NCI-H774 (cell line): Measurements from ENCODE around the gene METTL9.
A peak's percentile ranks its signal among the peaks of the same experiment; 100 is the strongest.
"Not testable (repeated sequence)": the region's sequence is repeated elsewhere in the genome, so short reads cannot be mapped to it uniquely, and the experiment has no call there.

ENCODE experiments used
- DNase-seq: peaks from one replicate; lab custom pipeline; 2025; lab: John Stamatoyannopoulos, UW

Gene METTL9

DNA sequence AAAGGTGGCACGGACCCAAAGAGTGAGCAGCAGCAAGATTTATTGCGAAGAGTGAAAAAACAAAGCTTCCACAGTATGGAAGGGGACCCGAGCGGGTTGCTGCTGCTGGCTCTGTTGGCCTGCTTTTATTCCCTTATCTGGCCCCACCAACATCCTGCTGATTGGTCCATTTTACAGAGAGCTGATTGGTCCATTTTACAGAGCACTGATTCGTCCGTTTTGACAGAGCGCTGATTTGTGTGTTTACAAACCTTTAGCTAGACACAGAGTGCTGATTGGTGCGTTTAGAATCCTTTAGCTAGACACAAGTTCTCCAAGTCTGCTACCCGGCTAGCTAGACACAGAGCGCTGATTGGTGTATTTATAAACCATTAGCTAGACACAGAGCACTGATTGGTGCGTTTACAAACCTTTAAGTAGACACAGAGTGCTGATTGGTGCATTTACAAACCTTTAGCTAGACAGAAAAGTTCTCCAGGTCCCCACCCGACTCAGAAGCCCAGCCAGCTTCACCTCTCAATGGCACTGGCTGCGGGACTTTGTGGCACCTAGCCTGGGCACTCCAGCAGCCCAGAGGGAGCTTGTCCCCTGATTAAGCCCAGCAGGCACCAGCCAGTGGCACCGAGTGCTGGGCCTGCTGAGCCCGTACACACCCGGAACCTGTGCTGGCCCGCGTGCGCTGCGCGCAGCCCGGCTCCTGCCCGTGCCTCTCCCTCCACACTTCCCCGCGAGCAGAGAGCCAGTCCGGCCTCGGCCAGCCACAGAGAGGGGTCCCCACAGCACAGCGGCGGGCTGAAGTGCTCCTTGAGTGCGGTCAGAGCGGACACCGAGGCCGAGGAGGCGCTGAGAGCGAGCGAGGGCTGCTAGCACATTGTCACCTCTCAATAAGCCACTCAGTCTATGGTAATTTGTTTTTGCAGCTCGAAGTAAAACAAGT, 37.9 kb downstream of the METTL9 start:
- no peak for DNase-seq

DNA sequence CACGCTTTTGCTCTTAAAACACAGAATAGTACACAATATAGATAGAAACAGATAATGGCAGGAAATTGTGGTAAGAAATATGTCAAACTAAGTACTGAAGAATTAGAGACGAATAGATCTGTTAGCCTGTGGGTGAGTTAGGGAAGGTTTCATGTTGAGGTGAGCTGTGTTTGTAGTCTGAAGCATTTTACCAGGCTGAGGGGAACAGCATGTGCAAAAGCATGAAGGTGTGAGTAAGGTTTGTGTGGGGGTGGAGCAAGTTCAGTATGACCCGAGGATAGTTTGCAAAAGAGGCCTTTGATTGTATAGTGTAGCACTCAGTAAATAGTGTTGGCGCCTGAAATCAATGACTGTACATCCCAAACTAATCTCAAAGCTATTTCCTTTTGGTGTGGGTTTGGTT, 39.2 kb downstream of the METTL9 start:
- no peak for DNase-seq

DNA sequence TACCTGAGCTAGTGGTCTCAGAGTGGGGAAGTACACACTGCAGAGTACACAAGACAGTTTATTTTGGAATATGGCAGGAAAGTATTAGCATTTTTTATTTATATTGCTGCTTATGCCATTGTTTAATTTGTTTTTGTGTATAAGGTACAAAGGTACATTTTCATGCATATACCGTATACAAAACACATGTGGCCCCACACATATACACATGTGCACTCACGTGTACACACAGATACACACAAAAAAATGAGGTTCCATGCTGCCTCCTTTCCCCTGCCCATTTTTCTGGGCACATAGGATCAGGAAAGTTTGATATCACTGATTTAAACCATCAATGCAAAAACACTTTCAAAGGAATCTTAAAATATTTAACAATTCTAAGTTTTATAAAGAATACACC, 40.1 kb downstream of the METTL9 start:
- DNase-seq = no peak

DNA sequence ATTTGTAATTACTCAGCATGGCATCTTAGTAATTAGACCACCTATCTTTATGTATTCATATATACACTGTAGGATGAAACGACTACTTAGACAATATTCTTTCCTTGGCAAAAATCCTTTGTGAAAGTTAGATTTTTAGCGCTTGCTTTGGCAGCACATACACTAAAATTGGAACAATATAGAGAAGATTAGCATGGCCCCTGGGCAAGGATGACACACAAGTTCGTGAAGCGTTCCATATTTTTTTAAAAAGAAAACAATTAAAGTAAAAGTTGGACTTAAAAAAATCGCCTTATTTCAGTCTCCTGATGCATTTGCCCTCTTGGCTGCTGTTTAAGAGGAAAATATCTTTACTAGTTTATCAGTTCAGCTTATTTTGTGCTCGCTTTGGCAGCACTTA, 42.5 kb downstream of the METTL9 start:
- DNase-seq = no peak

DNA sequence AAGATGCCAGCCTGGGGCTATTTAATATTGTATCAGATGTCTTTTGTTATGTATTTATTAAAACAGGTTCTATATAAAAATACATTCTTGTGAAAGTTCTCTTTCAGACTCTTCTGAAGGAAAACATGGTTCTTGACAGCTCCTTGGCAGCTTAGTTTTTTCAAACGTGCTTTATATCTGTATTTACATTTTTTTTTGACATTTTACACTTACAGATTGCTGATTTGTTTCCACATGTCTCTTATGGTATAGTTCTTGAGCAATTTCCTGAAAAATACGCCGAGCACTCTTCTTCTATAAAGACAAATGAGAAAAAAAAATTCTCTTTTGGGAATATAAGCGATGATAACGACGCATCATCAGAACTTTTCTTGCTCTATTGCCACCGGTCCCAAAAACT, 43.5 kb downstream of the METTL9 start:
- no peak for DNase-seq

GRCh38 chr16:21643785-21644184, 44.4 kb downstream of the METTL9 start:
- no peak for DNase-seq

GRCh38 chr16:21644674-21645073, 45.3 kb downstream of the METTL9 start:
- DNase-seq = no peak

GRCh38 chr16:21645261-21645721, 45.9 kb downstream of the METTL9 start:
- DNase-seq = no peak

GRCh38 chr16:21646091-21646490, 46.7 kb downstream of the METTL9 start:
- DNase-seq = no peak

DNA sequence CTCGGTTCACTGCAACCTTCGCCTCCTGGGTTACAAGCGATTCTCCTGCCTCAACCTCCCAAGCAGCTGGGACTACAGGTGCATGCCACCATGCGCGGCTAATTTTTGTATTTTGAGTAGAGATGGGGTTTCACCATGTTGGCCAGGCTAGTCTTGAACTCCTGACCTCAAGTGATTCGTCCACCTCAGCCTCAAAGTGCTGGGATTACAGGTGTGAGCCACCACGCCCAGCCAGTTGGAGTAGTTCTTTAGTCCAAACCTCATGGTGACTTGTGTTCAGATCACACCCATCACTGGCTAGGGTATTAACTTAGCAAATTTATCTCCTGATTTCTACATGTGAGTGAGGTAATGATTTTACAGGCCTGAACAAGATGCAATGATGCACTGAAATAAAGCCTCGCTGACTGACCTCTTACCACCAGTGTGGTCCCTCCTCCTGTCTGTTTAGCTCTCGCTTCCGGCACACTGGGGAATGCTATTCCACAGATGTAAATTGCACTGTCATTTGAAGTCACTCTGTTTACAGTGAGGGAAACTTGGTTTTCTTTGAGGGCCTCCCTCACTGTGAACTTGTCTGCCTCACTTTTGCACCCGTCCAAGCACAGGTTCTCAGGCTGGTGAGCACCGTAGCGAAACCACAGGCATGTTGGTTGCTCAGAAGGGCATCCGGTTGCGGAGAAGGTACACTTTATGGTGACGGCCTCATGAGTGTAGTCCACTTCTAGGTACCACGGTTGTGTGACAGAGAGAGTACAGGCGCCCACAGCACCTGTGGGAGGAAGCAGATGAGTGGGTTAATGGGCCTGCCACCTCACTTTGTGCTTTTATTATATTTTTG, 47.6 kb downstream of the METTL9 start:
- DNase-seq = no peak

GRCh38 chr16:21647562-21648164, 48.3 kb downstream of the METTL9 start:
- DNase-seq = no peak

GRCh38 chr16:21649826-21650406, 50.5 kb downstream of the METTL9 start:
- not testable (repeated sequence) for DNase-seq

GRCh38 chr16:21650521-21650920, 51.1 kb downstream of the METTL9 start:
- no peak for DNase-seq

- no peak for DNase-seq
These were observed 52.1 kb downstream of the METTL9 start for GRCh38 chr16:21651515-21651914.

- DNase-seq = no peak
These were observed 53.1 kb downstream of the METTL9 start, which contains the start of gene IGSF6 for GRCh38 chr16:21652453-21652852. Gene IGSF6, minus strand, starts transcription at chr16:21652608. Its CDS starts 10 bp downstream, at chr16:21652598.

DNA sequence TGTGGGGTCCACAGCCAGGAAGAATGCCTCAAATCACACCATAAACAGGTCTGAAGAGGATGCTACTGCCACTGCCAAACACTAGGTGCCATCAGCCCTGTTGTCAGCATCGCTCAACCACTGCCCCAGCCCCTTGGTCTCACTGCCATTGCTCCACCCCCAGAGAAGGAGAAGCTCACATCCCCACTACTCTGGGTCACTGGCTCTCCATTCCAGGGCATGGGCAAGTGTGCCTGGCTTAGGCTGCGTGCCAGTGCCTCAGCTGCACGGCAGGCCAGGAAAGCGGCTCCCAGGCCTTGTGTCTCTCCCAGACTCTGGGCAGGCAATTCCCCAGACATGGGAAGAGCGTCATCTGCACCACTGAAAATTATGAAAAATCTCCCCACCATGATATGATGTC, 54.2 kb downstream of the METTL9 start:
- DNase-seq = no peak

DNA sequence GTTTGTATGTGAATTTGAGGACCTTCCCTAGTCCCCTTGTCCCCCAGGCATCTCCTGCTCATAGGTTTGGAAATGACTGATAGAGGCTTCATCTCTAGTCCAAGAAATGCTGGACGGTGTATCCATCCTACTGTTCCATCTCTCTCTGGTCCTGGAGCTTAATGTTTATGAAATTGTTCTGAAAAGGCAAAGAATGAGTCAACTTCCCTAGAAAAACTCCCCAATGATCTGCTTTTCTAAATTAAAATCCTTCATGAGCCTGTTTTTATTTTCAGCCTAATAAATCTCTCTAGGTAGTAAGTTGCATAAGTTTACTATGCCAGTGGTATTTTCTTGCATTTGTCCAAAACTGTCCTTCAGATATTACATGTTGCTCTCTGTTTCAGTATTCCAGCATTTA, 55.1 kb downstream of the METTL9 start:
- no peak for DNase-seq

- no peak for DNase-seq
These were observed 55.5 kb downstream of the METTL9 start for GRCh38 chr16:21654881-21655280.

DNA sequence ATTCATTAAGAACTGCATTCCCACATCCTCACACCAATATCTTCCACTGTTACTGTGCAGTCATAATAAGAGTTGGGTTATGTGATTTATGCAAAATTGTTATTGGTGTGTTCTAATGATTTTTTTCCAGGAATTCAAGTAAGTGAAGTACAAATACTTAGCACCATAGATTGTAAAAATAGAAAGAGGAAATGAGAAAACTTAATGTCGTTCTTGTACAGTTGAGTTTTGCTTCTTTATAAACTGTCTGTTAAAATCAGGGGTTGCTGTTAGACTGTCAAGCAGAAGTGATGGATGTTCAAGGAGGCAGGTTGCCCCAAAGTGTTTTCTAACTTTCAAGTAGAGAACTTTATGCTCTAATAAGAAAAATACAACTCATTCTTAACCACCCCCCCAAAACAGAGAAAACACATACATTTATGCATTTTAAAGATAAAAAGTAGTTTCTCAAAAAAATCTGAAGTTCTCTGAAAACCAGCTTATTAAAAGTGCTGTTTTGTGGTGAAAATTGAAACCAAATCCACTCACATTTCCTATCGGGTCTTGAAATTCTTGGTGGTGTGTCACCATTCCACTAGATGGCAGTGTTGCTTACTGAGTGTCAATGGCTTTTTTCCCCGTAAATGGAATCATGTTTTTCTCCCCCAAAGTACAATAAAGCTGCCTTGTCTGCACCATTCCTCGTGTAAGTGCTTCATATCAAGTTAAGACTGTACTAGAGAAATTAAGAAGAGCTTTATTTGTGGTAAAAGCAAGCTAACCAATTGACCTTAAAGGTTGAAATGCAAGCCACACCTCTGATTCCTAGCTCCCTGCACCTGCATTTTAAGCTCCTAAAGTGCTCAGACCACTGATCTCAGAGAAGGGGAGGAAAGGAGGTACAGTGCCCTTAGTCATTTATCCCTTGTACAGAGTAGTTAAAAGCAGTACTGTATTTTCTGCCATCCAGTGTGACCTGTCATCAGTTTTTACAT, 57.7 kb downstream of the METTL9 start:
- DNase-seq = peak; percentile 21

GRCh38 chr16:21659124-21659523, 59.7 kb downstream of the METTL9 start:
- no peak for DNase-seq
